ENCODE measurements around the gene ZNF552. TPM values are rescaled to one million over a fixed set of nuclear protein-coding genes. Genes with fewer than 3 reads are reported as not detected.
"Not testable (repeated sequence)": the region's sequence is repeated elsewhere in the genome, so short reads cannot be mapped to it uniquely, and the experiment has no call there.

The ZNF552 gene
- total and polyA plus RNA-seq, 2 of the 8 experiments (the other 6 are each of a cell fraction or from before 2014, with no cell fraction given) = 5.9 to 11.6 TPM

DNA sequence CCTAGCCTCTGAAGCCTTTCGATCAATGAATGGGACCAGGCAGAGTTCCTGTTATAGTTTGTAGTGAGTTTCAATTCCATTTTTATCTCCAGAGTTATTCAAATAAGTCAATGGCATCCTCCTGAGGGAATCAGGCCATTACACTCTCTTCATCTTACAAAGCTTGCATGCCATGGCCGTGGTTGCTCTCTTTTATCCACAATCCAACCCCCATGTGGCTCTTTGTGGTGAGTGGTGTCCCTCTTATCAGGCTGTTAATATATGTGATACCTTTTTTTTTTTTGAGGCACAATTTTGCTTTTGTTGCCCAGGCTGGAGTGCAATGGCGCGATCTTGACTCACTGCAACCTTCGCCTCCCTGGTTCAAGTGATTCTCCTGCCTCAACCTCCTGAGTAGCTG is 22.3 kb upstream of the ZNF552 start:
- H3K23ac ChIP-seq (ENCODE audit: insufficient read length); H4K91ac ChIP-seq (replicated peaks; ENCODE audit: insufficient read length, low read length); H3K9ac ChIP-seq (replicated peaks in 1 of 4; ENCODE audit: extremely low read depth in 1 of 4, low read depth in 3 of 4, low read length in 3 of 4); H2AK5ac ChIP-seq (ENCODE audit: low read depth, low read length); H4K5ac ChIP-seq (ENCODE audit: insufficient read length, low read depth, low read length); H3K79me1 ChIP-seq (ENCODE audit: low read depth, low read length); H3K4me2 ChIP-seq (ENCODE audit: insufficient read depth in 1 of 2, low read depth in 2 of 2, low read length in 2 of 2); H2AFZ ChIP-seq (ENCODE audit: low read length); H2BK120ac ChIP-seq (replicated peaks; ENCODE audit: low read depth, low read length); CTCF ChIA-PET (ENCODE audit: partially characterized antibody); H3K18ac ChIP-seq (ENCODE audit: extremely low read depth, low read length); H3K4ac ChIP-seq (replicated peaks; ENCODE audit: insufficient read length, low read depth, low read length); DNase-seq (ENCODE audit: low read depth in 1 of 2, low spot score in 2 of 2); H4K20me1 ChIP-seq (replicated peaks in 1 of 2; ENCODE audit: control insufficient read depth in 1 of 2, insufficient read depth in 2 of 2, low read length in 2 of 2); H3K23me2 ChIP-seq (ENCODE audit: low read depth, low read length); H2BK20ac ChIP-seq (ENCODE audit: low read length); H3K27ac ChIP-seq (ENCODE audit: low read depth, low read length); H3K4me1 ChIP-seq (replicated peaks in 1 of 4; ENCODE audit: control insufficient read depth in 3 of 4, insufficient read depth in 4 of 4, low read length in 3 of 4); H2BK12ac ChIP-seq (ENCODE audit: low read depth, low read length); H3K14ac ChIP-seq (ENCODE audit: insufficient read length); H3K27me3 ChIP-seq (replicated peaks in 1 of 4; ENCODE audit: control insufficient read depth in 3 of 4, extremely low read depth in 1 of 4, insufficient read depth in 3 of 4, low read length in 3 of 4); H4K8ac ChIP-seq (ENCODE audit: extremely low read depth, insufficient read depth, low read length); FAIRE-seq; H3K4me3 ChIP-seq (ENCODE audit: extremely low read depth in 1 of 4, insufficient read depth in 2 of 4, low read depth in 3 of 4, low read length in 4 of 4); H3K9me3 ChIP-seq (ENCODE audit: insufficient read depth in 2 of 2, low read depth in 1 of 2, low read length in 1 of 2); H2BK5ac ChIP-seq (ENCODE audit: low read depth, low read length); H3K56ac ChIP-seq (replicated peaks; ENCODE audit: insufficient read length, low read depth, low read length); H2BK15ac ChIP-seq (ENCODE audit: low read length): not testable (repeated sequence)
- Histone ChIP-seq H3K79me2 (ENCODE audit: control insufficient read depth in 1 of 2, insufficient read depth in 2 of 2, low read length in 2 of 2) (peaks cover 9 to 64% of the 10 kb centered on the region in 2 experiments), H3K36me3 (ENCODE audit: control insufficient read depth in 2 of 4, insufficient read depth in 4 of 4, low read length in 3 of 4) (peaks cover 7 to 30% (median 19%) of the 10 kb centered on the region in 4 experiments; a peak in 7 of 8 replicates)
- POLR2A ChIA-PET (ENCODE audit: partially characterized antibody) = interaction anchor here (1.1 to 1.5 kb wide), 3 partner anchors 14 to 22 kb away, joined by 4 to 6 read pairs (median 4); partner anchors contain the start of gene ZNF552
- WGBS, 2 experiments (ENCODE audit: extremely low coverage in 1 of 2, insufficient coverage in 1 of 2, insufficient read length in 1 of 2, insufficient replicate concordance in 2 of 2, low coverage in 1 of 2, low lambda C conversion rate in 2 of 2, missing lambda C conversion rate in 1 of 2) = 99% methylated on average over 5 of the region's 5 CpGs; no CpG with 5 or more reads in 1 of the 2 experiments
